Smooth muscle cell (in vitro differentiated cells): ENCODE results near the gene FYTTD1. TPM values are rescaled to one million over a fixed set of nuclear protein-coding genes. Genes with fewer than 3 reads are reported as not detected.
A peak's percentile ranks its signal among the peaks of the same experiment; 100 is the strongest.

Experiments used
- DNase-seq: peaks from one replicate; lab custom pipeline; 2025; ENCODE audit not compliant: unreplicated experiment; lab: John Stamatoyannopoulos, UW
- H2AFZ ChIP-seq: fragments of 200-600 bp; sonication (generic); 2 replicates; pipeline ENCODE4 v1.6.0; 2016; ENCODE audit warnings: antibody characterized with exemption, low read depth, mild to moderate bottlenecking
- H3F3A ChIP-seq: fragments of 200-600 bp; sonication (generic); 2 replicates; pipeline ENCODE4 v1.6.0; 2017; ENCODE audit warnings: antibody characterized with exemption, low read depth
- H3K27ac ChIP-seq: fragments of 200-600 bp; sonication (generic); 2 replicates; pipeline ENCODE4 v1.5.1; 2016; ENCODE audit warnings: low read depth, mild to moderate bottlenecking
- H3K27me3 ChIP-seq: fragments of 200-600 bp; sonication (generic); 2 replicates; pipeline ENCODE4 v1.6.1; 2016; ENCODE audit warnings: low read depth, mild to moderate bottlenecking
- H3K36me3 ChIP-seq: fragments of 200-600 bp; sonication (generic); 2 replicates; pipeline ENCODE4 v1.5.1; 2016; ENCODE audit warnings: low read depth
- H3K4me1 ChIP-seq: fragments of 200-600 bp; sonication (generic); 2 replicates; pipeline ENCODE4 v1.5.1; 2016; ENCODE audit warnings: low read depth
- H3K4me2 ChIP-seq: fragments of 200-600 bp; sonication (generic); 2 replicates; pipeline ENCODE4 v1.6.0; 2016; ENCODE audit warnings: mild to moderate bottlenecking
- H3K4me3 ChIP-seq: fragments of 200-600 bp; sonication (generic); 2 replicates; pipeline ENCODE4 v1.5.1; 2016; ENCODE audit warnings: mild to moderate bottlenecking
- H3K79me2 ChIP-seq: fragments of 200-600 bp; sonication (generic); 2 replicates; pipeline ENCODE4 v1.6.0; 2016; ENCODE audit warnings: low read depth, mild to moderate bottlenecking
- H3K9ac ChIP-seq: fragments of 200-600 bp; sonication (generic); 2 replicates; pipeline ENCODE4 v1.6.0; 2016; ENCODE audit warnings: low read depth
- H3K9me3 ChIP-seq: fragments of 200-600 bp; sonication (generic); replicated peaks from 2 replicates; pipeline ENCODE4 v1.5.1; 2016; ENCODE audit warnings: low read depth
- H4K20me1 ChIP-seq: fragments of 200-600 bp; sonication (generic); 2 replicates; pipeline ENCODE4 v1.6.0; 2016; ENCODE audit warnings: low read depth
- CTCF ChIP-seq: fragments of 200-600 bp; sonication (generic); IDR thresholded peaks from 2 replicates; pipeline ENCODE4 v1.5.1; 2017; ENCODE audit warnings: borderline replicate concordance, mild to moderate bottlenecking, antibody characterized with exemption; ENCODE audit not compliant: insufficient read depth, poor library complexity, severe bottlenecking
- WGBS: methylation state at CpG from one replicate; pipeline ENCODE4 v1.1.7; 2016; ENCODE audit warnings: low lambda C conversion rate; 5-methylcytosine and 5-hydroxymethylcytosine counted together
- polyA plus RNA-seq: library from polyadenylated mRNA; unstranded; fragments of >200 nt; fragmentation: Nextera tagmentation; extraction: Ambion mirVana; gene quantifications from 2 replicates; pipeline ENCODE4 v1.2.1, GENCODE V29; 2016
- total RNA-seq: library from RNA; depleted of rRNA; stranded (reverse); fragments of >200 nt; gene quantifications from 2 replicates; pipeline ENCODE4 v1.2.3, GENCODE V29; 2014

Gene FYTTD1
- total and polyA plus RNA-seq, 2 experiments from 2014 or later, result 32.7 to 33.2 TPM

GRCh38 chr3:197811343-197811742 is 61.7 kb downstream of the FYTTD1 start:
- H3K4me3 ChIP-seq, result no peak overlapping the region
- TF ChIP-seq CTCF, result no peak
- no peak for DNase-seq
- peaks cover 96% of the 10 kb centered on the region for H4K20me1 ChIP-seq
- no peak overlapping the region for H2AFZ ChIP-seq
- H3K9me3 ChIP-seq, result no peaks in the 10 kb centered on the region
- no peak overlapping the region for H3K9ac ChIP-seq
- WGBS, result 53% methylated on average over 3 of the region's 3 CpGs
- H3K79me2 ChIP-seq, result peaks cover 93% of the 10 kb centered on the region
- H3K27ac ChIP-seq, result peak overlapping the region; percentile 83
- peak overlapping the region; percentile 1 for H3K4me2 ChIP-seq
- no peaks in the 10 kb centered on the region for H3K36me3 ChIP-seq
- no peaks in the 10 kb centered on the region for H3K27me3 ChIP-seq
- no peaks in the 10 kb centered on the region for H3F3A ChIP-seq
- H3K4me1 ChIP-seq, result peaks cover 16% of the 10 kb centered on the region

GRCh38 chr3:197814372-197814771 is 64.7 kb downstream of the FYTTD1 start:
- TF ChIP-seq CTCF, result no peak
- H3K4me2 ChIP-seq, result no peak overlapping the region
- H3K9me3 ChIP-seq, result no peaks in the 10 kb centered on the region
- H3F3A ChIP-seq, result no peaks in the 10 kb centered on the region
- H3K27me3 ChIP-seq, result no peaks in the 10 kb centered on the region
- H3K4me1 ChIP-seq, result peaks cover 9% of the 10 kb centered on the region
- H3K27ac ChIP-seq, result no peak overlapping the region
- 93% methylated on average over 4 of the region's 4 CpGs for WGBS
- H3K4me3 ChIP-seq, result no peak overlapping the region
- no peak overlapping the region for H3K9ac ChIP-seq
- H3K79me2 ChIP-seq, result peaks cover 89% of the 10 kb centered on the region
- no peak for DNase-seq
- H2AFZ ChIP-seq, result no peak overlapping the region
- no peaks in the 10 kb centered on the region for H3K36me3 ChIP-seq
- H4K20me1 ChIP-seq, result peaks cover 96% of the 10 kb centered on the region

- Histone ChIP-seq H3K36me3 (peaks cover 4% of the 10 kb centered on the region), H4K20me1 (peaks cover 58% of the 10 kb centered on the region), H3K9me3 (no peaks in the 10 kb centered on the region), H3K9ac (no peak overlapping the region), H2AFZ (no peak overlapping the region), H3K4me2 (no peak overlapping the region), H3F3A (no peaks in the 10 kb centered on the region), H3K4me3 (no peak overlapping the region), H3K27ac (no peak overlapping the region), H3K4me1 (no peaks in the 10 kb centered on the region), H3K27me3 (no peaks in the 10 kb centered on the region), H3K79me2 (peaks cover 40% of the 10 kb centered on the region)
- no peak for DNase-seq
- 92% methylated on average over 8 of the region's 8 CpGs for WGBS
- TF ChIP-seq CTCF, result no peak
Observed at GRCh38 chr3:197820550-197821335, 71.1 kb downstream of the FYTTD1 start.
